Pancreas (tissue), 10 donors: ENCODE data around the gene PALS1. TPM values are rescaled to one million over a fixed set of nuclear protein-coding genes. Genes with fewer than 3 reads are reported as not detected.

ENCODE experiments used
- ATAC-seq, 4 donors: fragments of 200-7000 bp; cut with Tn5 transposase; one replicate each; pipeline versions ENCODE4 v1.8.0 to v1.9.1; 2020; ENCODE audit warnings: mild to moderate bottlenecking in 4 of 4, moderate library complexity in 4 of 4
- DNase-seq, 6 donors: peaks; one replicate each; pipeline ENCODE4 v3.0.0-alpha.2; 2020
- FAIRE-seq: peaks from 2 replicates; lab custom pipeline; 2012; peaks lifted over from hg19 to GRCh38; lab: Jason Lieb, UNC
- H3K27ac ChIP-seq, 4 donors: fragments of 200-600 bp; sonication (generic); 1 replicate in 3 of 4; 2 replicates in 1 of 4; pipeline versions ENCODE4 v1.5.0 to v1.8.0; 2020
- H3K27me3 ChIP-seq, 4 donors: fragments of 200-600 bp; one replicate each; pipeline ENCODE4 v1.8.0; 2021
- H3K36me3 ChIP-seq, 3 donors: fragments of 200-600 bp; sonication (generic) in 1 of 3; one replicate each; pipeline versions ENCODE4 v1.5.0 to v1.8.0; 2020 to 2021
- H3K4me1 ChIP-seq, 3 donors: fragments of 200-600 bp; one replicate each; pipeline ENCODE4 v1.8.0; 2021
- H3K4me3 ChIP-seq, 4 donors: fragments of 200-600 bp; sonication (generic) in 2 of 4; one replicate each; pipeline versions ENCODE4 v1.5.0 to v1.8.0; 2020 to 2021
- H3K9me3 ChIP-seq, 4 donors: fragments of 200-600 bp; one replicate each; pipeline ENCODE4 v1.8.0; 2021
- CTCF ChIP-seq, 4 donors: fragments of 200-600 bp; sonication (generic) in 3 of 4; IDR thresholded peaks; one replicate each; pipeline versions ENCODE4 v1.5.0 to v1.8.0; 2021; ENCODE audit warnings: antibody characterized with exemption in 4 of 4
- WGBS, 2 donors: extraction: QIAGEN DNeasy Blood & Tissue Kit; methylation state at CpG; one replicate each; pipeline ENCODE4 v1.1.7; 2013; 5-methylcytosine and 5-hydroxymethylcytosine counted together
- intact Hi-C, 3 donors: fragments of 100-400 bp; cut with DNase I; formaldehyde crosslinking; loops; one replicate each; pipeline versions ENCODE4 v1.11.1 to v1.14.2; 2022
- polyA plus RNA-seq, 2 donors: library from polyadenylated mRNA; stranded (reverse); fragments of 200-250 nt; gene quantifications; one replicate each; pipeline ENCODE4 v1.2.3, GENCODE V29; 2013
- total RNA-seq, 6 donors: library from RNA; stranded (reverse); fragmentation: NEBNext Ultra II Directional in 4 of 6; extraction: Animal tissue kit (Norgen Biotek cat#: 25700) in 4 of 6; gene quantifications; one replicate each; pipeline versions ENCODE4 v1.2.1 to v1.2.4, GENCODE V29; 2021 to 2023
- donor health status: healthy with polysubstance abuse.
- donor health status: DM: no; HTN: no; CAD: no; lungs with moderate emphysema.
- donor health status: DM: no; HTN: no; CAD: no.
- donor health status: control.
- donor health status: control.
- donor health status: Bipolar disorder and iron deficiency.
- donor health status: DM: yes; HTN: yes; CAD: no.
- donor health status: DM: no; HTN: no; CAD: no.
- donor health status: DM: no; HTN: no; CAD: no.
- donor health status: DM: yes; HTN: yes; CAD: no.

The PALS1 gene
- total and polyA plus RNA-seq, 8 donors: 3.5 to 17.1 (median 7.9) TPM

- DNase-seq (no peak), ATAC-seq (no peak), FAIRE-seq (no peak)
- H3K36me3 ChIP-seq: no peaks in the 10 kb centered on the region
- TF ChIP-seq CTCF (IDR thresholded peaks at IDR 0.05): no peak
- 83 to 89% methylated on average over 4 of the region's 4 CpGs for WGBS, 2 donors
- H3K27ac ChIP-seq: no peak overlapping the region
- no peaks in the 10 kb centered on the region for H3K9me3 ChIP-seq
- no peak overlapping the region for H3K4me3 ChIP-seq
- intact Hi-C loops: no loop called here
- no peaks in the 10 kb centered on the region for H3K4me1 ChIP-seq
- H3K27me3 ChIP-seq: no peaks in the 10 kb centered on the region
These were observed 15.7 kb upstream of the PALS1 start for GRCh38 chr14:67225523-67225922.

- DNase-seq (no peak), ATAC-seq (no peak), FAIRE-seq (peak; percentile 34)
- no peaks in the 10 kb centered on the region for H3K36me3 ChIP-seq
- TF ChIP-seq CTCF (IDR thresholded peaks at IDR 0.05): no peak
- 81 to 83% methylated on average over 3 of the region's 3 CpGs for WGBS, 2 donors
- no peak overlapping the region for H3K4me3 ChIP-seq
- no peak overlapping the region for H3K27ac ChIP-seq
- no peaks in the 10 kb centered on the region for H3K27me3 ChIP-seq
- intact Hi-C loops: no loop called here
- H3K9me3 ChIP-seq: no peaks in the 10 kb centered on the region
- no peaks in the 10 kb centered on the region for H3K4me1 ChIP-seq
These were observed 12.8 kb upstream of the PALS1 start for GRCh38 chr14:67228325-67228984.

GRCh38 chr14:67232066-67232465, 9.2 kb upstream of the PALS1 start:
- ATAC-seq (no peak), DNase-seq (no peak), FAIRE-seq (no peak)
- H3K4me1 ChIP-seq: no peaks in the 10 kb centered on the region
- H3K36me3 ChIP-seq: no peaks in the 10 kb centered on the region
- H3K4me3 ChIP-seq: no peak overlapping the region
- H3K27me3 ChIP-seq: no peaks in the 10 kb centered on the region
- H3K9me3 ChIP-seq: no peaks in the 10 kb centered on the region
- 89% methylated on average over 2 of the region's 2 CpGs for WGBS, 2 donors
- no peak for TF ChIP-seq CTCF (IDR thresholded peaks at IDR 0.05)
- intact Hi-C loops: no loop called here
- H3K27ac ChIP-seq: no peak overlapping the region

GRCh38 chr14:67232621-67233020, 8.6 kb upstream of the PALS1 start:
- DNase-seq (no peak), FAIRE-seq (no peak), ATAC-seq (no peak)
- Histone ChIP-seq H3K27me3 (no peaks in the 10 kb centered on the region), H3K4me1 (no peaks in the 10 kb centered on the region), H3K4me3 (no peak overlapping the region), H3K9me3 (no peaks in the 10 kb centered on the region), H3K36me3 (no peaks in the 10 kb centered on the region), H3K27ac (no peak overlapping the region)
- intact Hi-C loops: no loop called here
- no peak for TF ChIP-seq CTCF (IDR thresholded peaks at IDR 0.05)
- WGBS, 2 donors: 29 to 48% methylated on average over 2 of the region's 2 CpGs

- Histone ChIP-seq H3K27ac (no peak overlapping the region), H3K4me3 (no peak overlapping the region), H3K4me1 (peaks cover 0 to 2% (median 2%) of the 10 kb centered on the region in 3 donors), H3K36me3 (no peaks in the 10 kb centered on the region), H3K9me3 (no peaks in the 10 kb centered on the region), H3K27me3 (no peaks in the 10 kb centered on the region)
- FAIRE-seq: no peak
- TF ChIP-seq CTCF (IDR thresholded peaks at IDR 0.05): no peak
- 75 to 86% methylated on average over 1 of the region's 1 CpG for WGBS, 2 donors
- intact Hi-C loops: no loop called here
- no peak for ATAC-seq
- no peak for DNase-seq
These were observed 3.6 kb upstream of the PALS1 start for GRCh38 chr14:67237591-67237990.
